DOHH2 (cell line): ENCODE measurements around the gene KRTAP10-9.

ENCODE experiments used
- CTCF ChIP-seq: fragments of 200-600 bp; sonication (generic); IDR thresholded peaks from one replicate; pipeline ENCODE4 v1.5.1; 2014; ENCODE audit warnings: antibody characterized with exemption, mild to moderate bottlenecking, low read depth, low read length; ENCODE audit not compliant: poor library complexity, severe bottlenecking
- EZH2phosphoT487 ChIP-seq: fragments of 200-600 bp; sonication (generic); IDR thresholded peaks from 2 replicates; pipeline ENCODE4 v1.6.1; 2017; ENCODE audit warnings: borderline replicate concordance, mild to moderate bottlenecking, antibody characterized with exemption, low read length, moderate library complexity, mixed read lengths

- TF ChIP-seq CTCF (no peak), EZH2phosphoT487 (no peak)
Observed at GRCh38 chr21:44619886-44620285, 7.0 kb upstream of the KRTAP10-9 start.
